T1000 (cell line): ENCODE data around the gene ADCY9.
A peak's percentile ranks its signal among the peaks of the same experiment; 100 is the strongest.
"Not testable (repeated sequence)": the region's sequence is repeated elsewhere in the genome, so short reads cannot be mapped to it uniquely, and the experiment has no call there.

Experiments used
- DNase-seq: peaks from one replicate; lab custom pipeline; 2025; ENCODE audit warnings: mixed read lengths; lab: John Stamatoyannopoulos, UW

ADCY9 gene

DNA sequence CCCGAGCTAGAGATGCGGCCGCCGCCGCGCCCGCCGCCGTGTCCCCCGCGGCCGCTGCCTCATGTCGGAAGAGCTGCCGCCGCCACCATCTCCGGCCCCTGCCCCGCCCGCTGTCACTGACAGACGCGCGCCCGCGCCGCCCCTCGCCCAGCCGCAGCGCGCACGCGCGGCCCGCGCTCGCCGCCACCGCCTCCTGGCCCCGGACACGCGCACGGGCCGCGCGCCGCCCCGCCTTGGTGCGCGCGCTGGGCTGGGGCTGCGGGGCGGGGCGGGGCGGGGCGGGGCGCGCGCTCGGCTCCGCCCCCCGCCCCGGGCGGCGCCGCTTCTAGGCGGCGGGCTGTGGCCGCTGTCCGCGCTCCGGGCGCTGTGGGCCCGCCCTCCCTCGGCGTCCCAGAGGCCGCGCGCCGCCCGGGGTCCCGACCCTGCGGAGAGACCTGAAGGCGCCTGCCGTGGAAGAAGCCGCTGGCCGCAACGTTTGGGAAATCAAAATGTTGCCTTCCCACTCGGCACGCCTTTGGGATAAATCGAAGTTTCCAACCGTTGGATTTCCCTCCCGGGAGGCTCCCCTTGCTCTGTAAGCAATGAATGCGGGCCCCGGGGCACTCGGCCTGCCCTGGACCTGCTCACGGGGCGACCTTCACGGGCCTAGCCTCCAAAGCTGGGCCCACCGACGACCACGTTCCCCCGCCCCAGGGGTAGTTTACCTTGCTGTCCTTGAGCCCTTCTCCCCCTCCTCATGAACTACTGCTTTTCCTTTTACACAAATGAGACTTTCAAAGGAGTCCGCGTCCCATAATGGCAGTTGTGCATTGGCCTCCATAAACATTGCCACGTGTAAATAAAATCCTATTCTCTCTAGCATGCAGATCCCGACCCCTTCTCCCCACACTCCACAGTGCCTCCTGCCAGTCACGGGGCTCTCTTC is at the start of gene ADCY9:
ADCY9 (minus strand) TSS at position 118 of the 925 bp plus-strand sequence. CDS start 1,000 bp downstream, outside the sequence.
- peak; percentile 66 for DNase-seq

DNA sequence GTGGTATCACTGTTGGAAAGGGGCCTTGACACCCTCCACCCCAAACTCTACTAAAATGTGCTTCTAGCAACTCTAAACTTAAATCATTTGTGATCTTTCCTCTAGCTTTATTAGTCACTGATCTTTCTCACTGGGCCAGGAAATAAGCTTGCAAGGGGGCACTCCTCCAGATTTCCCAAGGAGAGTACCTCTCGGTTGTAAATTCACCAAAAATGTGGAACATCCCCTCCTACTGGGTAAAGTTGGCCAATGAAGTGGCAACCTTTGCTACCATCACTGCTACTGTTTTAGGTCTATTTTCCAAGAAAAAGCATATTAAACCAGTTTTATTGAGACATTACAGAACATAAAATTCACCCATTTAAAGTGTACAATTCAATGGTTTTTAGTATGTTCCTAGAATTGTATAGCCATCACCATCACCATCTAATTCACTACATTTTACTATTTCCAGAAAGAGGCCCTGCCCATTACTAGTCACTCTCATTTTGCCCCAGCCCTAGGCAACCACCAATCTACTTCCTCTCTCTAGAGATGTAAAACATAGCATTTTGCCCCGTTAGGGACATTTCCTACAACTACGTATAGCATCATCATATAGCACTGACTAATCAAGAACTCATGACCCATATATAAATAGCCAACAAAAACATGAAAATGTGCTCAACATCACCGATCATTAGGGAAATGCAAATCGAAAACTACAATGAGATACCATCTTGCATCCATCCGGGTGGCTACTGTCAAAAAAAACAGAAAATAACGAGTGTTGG is 44.6 kb upstream of the ADCY9 start:
- no peak for DNase-seq

- no peak for DNase-seq
These were observed 43.5 kb upstream of the ADCY9 start for GRCh38 chr16:4159726-4160125.

- DNase-seq: no peak
These were observed 42.2 kb upstream of the ADCY9 start for GRCh38 chr16:4158143-4159093.

DNA sequence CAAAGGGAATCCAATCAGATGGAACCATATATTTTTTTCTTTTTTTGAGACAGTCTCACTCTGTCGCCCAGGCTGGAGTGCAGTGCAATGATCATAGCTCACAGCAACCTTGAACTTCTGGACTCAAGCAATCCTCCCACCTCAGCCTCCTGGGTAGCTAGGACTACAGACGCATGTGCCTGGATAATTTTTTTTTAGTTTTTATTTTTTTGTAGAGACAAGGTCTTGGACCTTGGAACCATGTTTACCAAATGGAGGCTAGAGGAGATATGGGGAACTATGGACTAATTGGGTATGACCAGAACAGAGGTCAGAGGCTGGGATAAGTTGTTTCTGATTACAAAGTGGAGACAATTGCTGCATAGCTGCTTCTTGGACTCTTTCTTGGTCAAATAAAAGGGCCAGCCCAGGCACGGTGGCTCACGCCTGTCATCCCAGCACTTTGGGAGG is 41.2 kb upstream of the ADCY9 start:
- no peak for DNase-seq

DNA sequence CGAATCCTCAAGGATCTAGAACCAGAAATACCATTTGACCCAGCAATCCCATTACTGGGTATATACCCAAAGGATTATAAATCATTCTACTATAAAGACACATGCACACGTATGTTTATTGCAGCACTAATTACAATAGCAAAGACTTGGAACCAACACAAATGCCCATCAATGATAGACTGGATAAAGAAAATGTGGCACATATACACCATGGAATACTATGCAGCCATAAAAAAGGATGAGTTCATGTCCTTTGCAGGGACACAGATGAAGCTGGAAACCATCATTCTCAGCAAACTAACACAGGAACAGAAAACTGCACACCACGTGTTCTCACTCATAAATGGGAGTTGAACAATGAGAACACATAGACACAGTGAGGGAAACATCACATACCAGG is 40.3 kb upstream of the ADCY9 start:
- DNase-seq: not testable (repeated sequence)

DNA sequence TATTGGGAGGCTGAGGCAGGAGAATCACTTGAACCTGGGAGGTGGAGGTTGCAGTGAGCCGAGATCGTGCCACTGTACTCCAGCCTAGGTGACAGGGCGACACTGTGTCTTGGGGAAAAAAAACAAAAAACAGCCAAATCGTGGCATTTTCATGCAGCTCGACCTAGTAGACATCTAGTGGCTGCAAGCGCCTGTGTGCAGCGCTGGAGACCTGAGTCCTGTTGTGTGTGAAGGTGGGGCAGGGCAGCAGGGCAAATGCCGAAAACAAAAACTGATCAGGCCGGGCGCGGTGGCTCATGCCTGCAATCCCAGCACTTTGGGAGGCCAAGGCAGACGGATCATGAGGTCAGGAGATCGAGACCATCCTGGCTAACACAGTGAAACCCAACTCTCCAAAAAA is 37.1 kb upstream of the ADCY9 start:
- not testable (repeated sequence) for DNase-seq

DNA sequence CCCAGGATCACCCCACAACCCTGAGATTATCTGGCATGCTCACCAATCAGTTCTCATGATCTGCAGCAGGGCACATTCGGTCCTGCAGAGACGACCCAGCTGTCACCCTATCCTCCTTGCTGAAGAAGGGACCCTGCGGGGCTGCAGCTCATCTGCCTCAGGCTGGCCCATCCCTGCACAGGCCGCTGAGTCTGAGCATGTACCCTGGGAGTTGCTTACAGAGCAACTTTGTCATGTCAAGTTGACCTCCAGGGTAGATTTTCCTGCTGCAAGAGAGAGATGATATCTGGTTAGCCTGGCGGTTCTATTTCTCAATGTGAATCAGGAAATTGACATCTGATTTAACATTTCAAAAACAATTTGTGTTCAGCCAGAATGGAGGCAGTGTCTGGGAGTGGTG is 36.0 kb upstream of the ADCY9 start:
- no peak for DNase-seq

DNA sequence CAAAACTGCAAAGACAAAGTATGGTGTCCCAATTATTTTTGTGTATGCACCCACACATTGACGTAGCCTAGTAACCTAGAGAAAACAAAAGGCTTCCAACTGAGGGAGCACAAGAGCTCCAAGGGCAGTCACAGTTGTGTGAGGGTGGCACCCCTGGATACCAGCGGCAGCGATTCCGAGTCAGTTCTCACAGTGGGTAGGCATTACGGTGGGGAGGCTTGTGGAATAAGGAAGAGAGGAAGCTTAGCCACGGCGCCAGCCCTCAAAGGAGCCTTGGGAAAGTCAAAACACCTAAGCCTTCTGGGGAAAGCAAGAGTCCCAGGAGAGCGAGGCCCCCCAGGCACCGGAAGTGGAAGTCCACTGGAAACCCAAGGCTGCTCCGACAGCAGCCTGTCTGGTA is 31.0 kb upstream of the ADCY9 start:
- no peak for DNase-seq

DNA sequence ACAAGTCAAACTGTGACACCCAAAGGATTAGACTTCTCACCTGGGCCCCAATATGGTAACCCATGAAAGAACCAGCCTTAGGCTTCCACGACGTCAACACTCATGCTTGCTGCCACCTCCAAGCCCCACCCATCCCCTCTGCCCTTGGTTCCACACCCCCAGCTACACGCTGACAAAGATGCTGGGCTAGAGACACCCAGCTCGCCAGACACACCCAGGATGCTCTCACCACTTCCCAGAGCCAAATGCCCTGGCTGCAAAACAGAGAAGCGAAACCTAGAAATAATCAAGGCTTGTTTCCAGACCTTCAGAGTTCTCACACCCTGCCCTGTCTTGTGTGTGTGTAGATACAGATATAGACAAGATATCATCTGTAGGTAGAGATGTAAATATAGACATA is 26.0 kb upstream of the ADCY9 start:
- no peak for DNase-seq

DNA sequence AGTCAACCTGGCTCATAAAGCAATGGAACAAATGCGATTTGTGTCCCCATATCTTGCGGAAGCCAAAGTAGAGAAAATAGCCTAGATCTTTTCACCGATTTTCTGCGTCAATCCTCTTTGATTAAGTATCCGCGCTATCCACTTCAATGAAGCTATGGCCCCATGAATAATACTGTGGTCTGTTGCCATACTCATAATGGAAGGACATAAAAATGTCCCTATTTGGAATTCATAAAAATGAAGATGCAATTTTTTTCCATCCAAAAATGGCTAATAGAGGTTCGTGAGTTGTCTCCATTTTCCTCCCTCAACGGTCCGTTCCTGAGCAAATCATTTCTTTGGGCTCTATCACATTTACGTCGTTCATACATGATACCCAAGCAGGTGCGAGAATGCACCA is 25.4 kb upstream of the ADCY9 start:
- no peak for DNase-seq

- no peak for DNase-seq
These were observed 24.4 kb upstream of the ADCY9 start for GRCh38 chr16:4140652-4141051.

- DNase-seq: no peak
These were observed 23.7 kb upstream of the ADCY9 start for GRCh38 chr16:4139968-4140367.

DNA sequence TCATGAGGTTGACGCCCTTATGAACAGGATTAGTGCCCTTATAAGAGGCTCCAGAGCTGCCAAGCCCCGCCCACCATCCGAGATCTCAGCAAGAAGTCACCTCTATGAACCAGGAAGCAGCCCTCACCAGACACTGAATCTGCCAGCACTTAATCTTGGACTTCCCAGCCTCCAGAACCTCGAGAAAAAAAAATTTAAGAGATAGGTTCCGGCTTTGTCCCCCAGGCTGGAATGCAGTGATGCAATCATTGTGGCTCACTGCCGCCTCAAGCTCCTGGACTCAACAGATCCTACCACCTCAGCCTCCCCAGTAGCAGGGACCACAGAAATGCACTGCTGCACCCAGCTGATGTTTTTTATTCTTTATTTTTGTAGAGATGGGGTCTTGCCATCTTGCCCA is 22.5 kb upstream of the ADCY9 start:
- DNase-seq: no peak

- no peak for DNase-seq
These were observed 21.2 kb upstream of the ADCY9 start for GRCh38 chr16:4137438-4137837.

DNA sequence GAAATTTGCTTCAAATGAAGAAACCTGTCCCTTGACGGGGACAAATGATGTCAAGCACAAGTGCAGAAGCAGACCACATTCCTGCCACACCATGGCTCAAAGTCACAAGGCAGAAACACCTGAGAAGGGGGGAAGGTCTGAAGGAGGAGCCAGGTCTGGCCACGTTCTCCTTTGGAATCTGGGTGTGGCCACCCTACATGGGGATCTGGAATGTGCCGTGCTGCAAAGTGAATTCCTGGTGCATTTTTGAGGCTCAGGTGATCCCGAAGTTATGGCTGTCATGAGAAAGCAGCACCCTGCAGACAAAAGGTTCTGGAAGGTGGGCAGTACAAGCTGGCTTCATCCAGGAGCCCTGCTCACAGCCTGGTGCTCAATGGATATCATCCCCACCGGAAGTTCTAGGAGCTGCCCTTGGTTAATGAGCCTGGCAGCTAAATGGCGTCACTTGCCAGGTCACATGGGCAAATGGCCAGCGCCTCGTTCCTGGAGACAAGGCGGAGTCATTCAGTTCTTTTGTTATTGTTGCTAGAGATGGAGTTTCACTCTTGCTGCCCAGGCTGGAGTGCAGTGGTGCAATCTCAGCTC is 20.1 kb upstream of the ADCY9 start:
- no peak for DNase-seq

DNA sequence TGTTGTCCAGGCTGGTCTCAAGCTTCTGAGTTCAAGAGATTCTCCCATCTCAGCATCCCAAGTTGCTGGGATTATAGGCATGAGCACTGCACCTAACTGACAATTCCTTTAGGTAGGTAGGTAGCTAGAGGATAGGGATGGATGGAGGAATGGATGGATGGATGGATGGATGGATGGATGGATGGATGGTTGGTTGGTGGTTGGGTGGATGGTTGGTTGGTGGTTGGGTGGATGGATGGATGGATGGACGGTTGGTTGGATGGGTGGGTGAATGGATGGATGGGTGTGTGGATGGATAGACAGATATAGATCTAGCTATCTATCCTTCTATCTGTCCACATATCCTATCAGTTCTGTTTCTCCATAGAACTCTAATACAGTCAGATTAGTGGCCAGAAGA is 19.3 kb upstream of the ADCY9 start:
- no peak for DNase-seq

DNA sequence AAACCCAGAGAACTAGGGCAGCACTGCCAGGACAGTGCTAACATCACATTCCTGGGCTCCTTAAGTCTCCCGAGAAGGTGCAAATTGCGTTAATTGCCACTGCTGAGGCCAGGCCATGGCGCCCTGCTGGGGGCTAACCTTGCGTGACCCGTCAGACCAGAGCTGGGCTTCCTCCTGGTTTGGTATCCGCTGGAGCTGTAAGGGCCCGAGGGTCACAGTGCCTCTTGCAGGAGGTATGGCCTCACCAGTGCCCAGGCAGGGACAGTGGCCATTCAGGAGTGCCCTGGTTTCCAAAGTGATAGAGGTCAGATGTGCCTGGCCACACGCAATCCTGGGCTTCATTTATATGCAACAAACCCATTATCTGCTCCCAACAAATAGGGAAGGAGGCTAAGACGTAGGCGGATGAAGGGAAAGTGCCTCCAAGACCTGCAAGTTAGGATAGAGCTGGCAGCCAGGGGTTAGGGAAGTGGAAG is 17.7 kb upstream of the ADCY9 start:
- DNase-seq: no peak

DNA sequence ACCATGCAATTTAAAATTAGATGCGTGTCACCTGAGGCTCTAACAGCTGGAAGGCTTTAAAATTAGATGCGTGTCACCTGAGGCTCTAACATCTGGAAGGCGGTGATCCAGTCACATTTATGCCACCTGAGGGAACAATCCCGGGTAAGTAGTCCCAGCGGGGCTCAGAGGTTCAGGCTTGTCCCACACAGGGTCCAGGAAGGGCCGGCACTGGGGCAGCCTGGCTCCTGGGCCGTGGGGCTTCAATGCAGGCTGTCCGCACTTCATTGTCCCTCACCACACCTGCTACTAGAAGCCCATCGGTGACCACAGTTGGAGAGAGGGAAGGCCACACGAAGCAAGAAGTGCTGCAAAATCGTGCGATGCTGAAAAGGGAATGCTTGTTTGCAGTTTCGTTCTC is 15.4 kb upstream of the ADCY9 start:
- no peak for DNase-seq

GRCh38 chr16:4124535-4125294 is 8.5 kb upstream of the ADCY9 start:
- no peak for DNase-seq
